CD4-positive, alpha-beta T cell treated with Interleukin-1 beta for 1 hour (primary cell): ENCODE results near the gene TLR5.

ENCODE experiments used
- DNase-seq, 2 donors: peaks; one replicate each; pipeline ENCODE4 v3.0.0-alpha.2; 2020 to 2022

TLR5 gene

GRCh38 chr1:223106856-223107255 lies 36.2 kb downstream of the TLR5 start:
- DNase-seq = no peak

GRCh38 chr1:223105568-223105967 lies 37.5 kb downstream of the TLR5 start:
- no peak for DNase-seq

GRCh38 chr1:223102797-223103533 lies 40.1 kb downstream of the TLR5 start:
- DNase-seq = no peak

- DNase-seq = no peak
These were observed 45.3 kb downstream of the TLR5 start for GRCh38 chr1:223097713-223098112.

- no peak for DNase-seq
These were observed 47.2 kb downstream of the TLR5 start for GRCh38 chr1:223095870-223096269.

- DNase-seq = no peak
These were observed 51.2 kb downstream of the TLR5 start for GRCh38 chr1:223091896-223092295.

- no peak for DNase-seq
These were observed 53.8 kb downstream of the TLR5 start for GRCh38 chr1:223089250-223089649.

GRCh38 chr1:223088713-223089240 lies 54.3 kb downstream of the TLR5 start:
- DNase-seq = no peak

GRCh38 chr1:223087291-223088255 lies 55.5 kb downstream of the TLR5 start:
- no peak for DNase-seq

GRCh38 chr1:223084464-223084866 lies 58.6 kb downstream of the TLR5 start:
- DNase-seq = no peak

- DNase-seq = no peak
These were observed 59.2 kb downstream of the TLR5 start for GRCh38 chr1:223083831-223084230.

GRCh38 chr1:223082914-223083313 lies 60.1 kb downstream of the TLR5 start:
- DNase-seq = no peak

GRCh38 chr1:223081181-223081994 lies 61.7 kb downstream of the TLR5 start:
- DNase-seq = peak; percentile 70 to 76

- no peak for DNase-seq
These were observed 63.5 kb downstream of the TLR5 start for GRCh38 chr1:223079498-223079897.

- no peak for DNase-seq
These were observed 65.7 kb downstream of the TLR5 start for GRCh38 chr1:223077247-223077833.

GRCh38 chr1:223076362-223076761 lies 66.7 kb downstream of the TLR5 start:
- DNase-seq = no peak

- no peak for DNase-seq
These were observed 67.2 kb downstream of the TLR5 start for GRCh38 chr1:223075834-223076233.

- DNase-seq = no peak
These were observed 68.4 kb downstream of the TLR5 start for GRCh38 chr1:223074445-223075300.

GRCh38 chr1:223068900-223069665 lies 74.0 kb downstream of the TLR5 start:
- DNase-seq = no peak

GRCh38 chr1:223067914-223068313 lies 75.1 kb downstream of the TLR5 start:
- no peak for DNase-seq

- DNase-seq = no peak
These were observed 76.6 kb downstream of the TLR5 start for GRCh38 chr1:223066415-223066814.
